Measurements from ENCODE around the gene YBX2.
A peak's percentile ranks its signal among the peaks of the same experiment; 100 is the strongest.

The YBX2 gene

DNA sequence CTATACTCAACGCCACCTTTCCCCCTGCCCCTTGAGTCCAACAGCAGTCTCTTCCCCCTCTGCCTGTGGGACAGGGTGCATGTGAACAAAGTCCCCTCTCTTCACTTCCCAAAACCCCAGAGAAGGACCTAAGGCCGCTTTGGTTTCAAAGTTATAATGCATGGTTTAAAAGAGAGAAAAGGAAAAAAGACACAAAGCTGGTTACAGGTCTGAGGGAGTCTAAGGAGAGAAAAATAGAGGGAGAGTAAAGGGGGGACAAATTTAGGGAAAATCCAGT is 51.0 kb downstream of the YBX2 start:
- no peak for DNase-seq (ENCODE audit: low spot score)
- TF ChIP-seq, protein P1, sequence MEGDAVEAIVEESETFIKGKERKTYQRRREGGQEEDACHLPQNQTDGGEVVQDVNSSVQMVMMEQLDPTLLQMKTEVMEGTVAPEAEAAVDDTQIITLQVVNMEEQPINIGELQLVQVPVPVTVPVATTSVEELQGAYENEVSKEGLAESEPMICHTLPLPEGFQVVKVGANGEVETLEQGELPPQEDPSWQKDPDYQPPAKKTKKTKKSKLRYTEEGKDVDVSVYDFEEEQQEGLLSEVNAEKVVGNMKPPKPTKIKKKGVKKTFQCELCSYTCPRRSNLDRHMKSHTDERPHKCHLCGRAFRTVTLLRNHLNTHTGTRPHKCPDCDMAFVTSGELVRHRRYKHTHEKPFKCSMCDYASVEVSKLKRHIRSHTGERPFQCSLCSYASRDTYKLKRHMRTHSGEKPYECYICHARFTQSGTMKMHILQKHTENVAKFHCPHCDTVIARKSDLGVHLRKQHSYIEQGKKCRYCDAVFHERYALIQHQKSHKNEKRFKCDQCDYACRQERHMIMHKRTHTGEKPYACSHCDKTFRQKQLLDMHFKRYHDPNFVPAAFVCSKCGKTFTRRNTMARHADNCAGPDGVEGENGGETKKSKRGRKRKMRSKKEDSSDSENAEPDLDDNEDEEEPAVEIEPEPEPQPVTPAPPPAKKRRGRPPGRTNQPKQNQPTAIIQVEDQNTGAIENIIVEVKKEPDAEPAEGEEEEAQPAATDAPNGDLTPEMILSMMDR (IDR thresholded peaks at IDR 0.05; ENCODE audit: extremely low read depth, insufficient read depth, missing control alignments): no peak
- in situ Hi-C loops (cut with MboI; ENCODE audit: low pct_unique_long_range_greater_than_20kb, low sequenced_read_pairs, unreplicated experiment): no loop called here

DNA sequence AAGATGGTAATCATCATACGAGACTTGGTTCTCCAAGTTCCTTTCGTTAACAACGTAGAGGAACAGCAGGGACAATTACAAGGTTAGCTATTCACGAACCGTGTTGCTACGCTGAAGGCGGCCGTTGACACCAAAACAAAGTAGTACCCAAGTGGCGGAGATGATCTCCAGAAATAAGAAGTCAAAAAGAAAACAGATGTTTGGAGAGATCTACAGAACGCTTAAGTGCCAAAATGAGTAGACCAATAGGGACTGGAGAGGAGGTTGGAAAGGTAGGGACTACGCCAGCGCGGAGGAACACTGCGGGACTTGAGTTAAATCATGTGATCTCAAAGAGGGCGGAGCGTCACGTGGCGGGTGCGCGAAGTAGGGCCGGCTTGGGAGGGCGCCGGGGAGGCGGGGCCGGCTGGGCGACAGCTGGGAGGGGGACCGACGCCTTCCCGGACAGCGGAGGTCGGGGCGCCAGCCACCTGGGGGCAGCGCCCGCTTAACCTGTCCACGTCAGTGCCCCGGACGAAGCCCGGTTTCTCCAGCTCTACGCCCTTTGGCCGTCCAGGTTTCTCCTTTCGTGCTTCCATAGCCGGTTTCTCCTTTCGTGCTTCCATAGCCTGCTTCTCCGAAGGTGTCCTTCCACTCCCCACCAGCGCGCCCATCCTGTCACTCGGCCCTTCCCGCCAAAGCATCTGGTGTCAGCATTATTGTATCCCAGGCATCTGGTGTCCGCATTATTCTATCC is 51.6 kb downstream of the YBX2 start:
- in situ Hi-C loops (cut with MboI; ENCODE audit: low pct_unique_long_range_greater_than_20kb, low sequenced_read_pairs, unreplicated experiment): no loop called here
- TF ChIP-seq, protein P1 (IDR thresholded peaks at IDR 0.05; ENCODE audit: extremely low read depth, insufficient read depth, missing control alignments): peak; percentile 19
- DNase-seq (ENCODE audit: low spot score): peak; percentile 91

DNA sequence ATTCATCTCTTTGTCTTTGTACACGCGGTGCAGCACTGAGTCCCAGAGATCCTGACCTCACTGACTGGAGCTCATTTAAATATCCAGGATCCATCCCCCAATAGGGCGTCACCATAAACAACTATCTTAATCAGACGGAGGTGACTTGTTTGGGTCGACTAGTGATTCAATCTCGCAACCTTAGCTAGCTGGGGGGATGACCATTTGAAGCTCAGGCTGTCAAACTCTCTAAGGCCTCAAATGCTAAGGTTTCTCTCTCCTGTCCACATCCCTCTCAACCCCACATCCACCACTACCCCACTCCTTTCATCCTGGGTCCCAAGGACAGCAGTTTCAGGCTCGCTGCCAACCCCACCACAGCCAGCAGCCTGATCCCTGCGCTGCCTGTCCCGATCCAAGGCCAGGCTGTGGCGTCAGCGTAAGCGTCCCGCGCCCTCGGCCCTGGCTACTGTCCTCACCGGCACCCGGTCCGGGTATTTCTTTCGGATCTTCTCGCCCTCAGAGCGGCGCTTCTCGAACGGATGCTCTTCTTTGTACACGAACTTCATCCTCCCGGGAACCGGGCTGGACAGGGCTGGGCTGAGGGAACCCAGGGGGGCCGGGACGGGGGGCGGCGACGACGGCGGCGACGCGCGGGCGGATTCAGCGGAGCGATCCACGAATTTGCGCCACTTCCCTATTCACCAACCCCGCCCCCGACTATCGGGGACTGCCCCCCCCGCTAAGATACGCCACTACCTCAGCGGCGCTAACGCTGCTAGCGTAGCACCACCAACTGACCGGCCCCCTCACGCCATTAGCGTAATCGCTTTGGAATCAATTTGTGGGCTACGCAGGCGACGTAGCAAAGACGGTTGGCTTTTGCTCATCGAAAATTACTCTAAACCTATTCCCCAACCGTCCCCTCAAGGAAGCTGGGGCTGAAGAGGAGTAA is 52.4 kb downstream of the YBX2 start, which contains the start of gene GABARAP:
Gene GABARAP (minus strand): TSS at position 667 of the 934 bp plus-strand sequence. CDS start 119 bp downstream, at position 548.
- DNase-seq (ENCODE audit: low spot score): peak; percentile 88
- TF ChIP-seq, protein P1 (IDR thresholded peaks at IDR 0.05; ENCODE audit: extremely low read depth, insufficient read depth, missing control alignments): no peak
- in situ Hi-C loops (cut with MboI; ENCODE audit: low pct_unique_long_range_greater_than_20kb, low sequenced_read_pairs, unreplicated experiment): no loop called here

DNA sequence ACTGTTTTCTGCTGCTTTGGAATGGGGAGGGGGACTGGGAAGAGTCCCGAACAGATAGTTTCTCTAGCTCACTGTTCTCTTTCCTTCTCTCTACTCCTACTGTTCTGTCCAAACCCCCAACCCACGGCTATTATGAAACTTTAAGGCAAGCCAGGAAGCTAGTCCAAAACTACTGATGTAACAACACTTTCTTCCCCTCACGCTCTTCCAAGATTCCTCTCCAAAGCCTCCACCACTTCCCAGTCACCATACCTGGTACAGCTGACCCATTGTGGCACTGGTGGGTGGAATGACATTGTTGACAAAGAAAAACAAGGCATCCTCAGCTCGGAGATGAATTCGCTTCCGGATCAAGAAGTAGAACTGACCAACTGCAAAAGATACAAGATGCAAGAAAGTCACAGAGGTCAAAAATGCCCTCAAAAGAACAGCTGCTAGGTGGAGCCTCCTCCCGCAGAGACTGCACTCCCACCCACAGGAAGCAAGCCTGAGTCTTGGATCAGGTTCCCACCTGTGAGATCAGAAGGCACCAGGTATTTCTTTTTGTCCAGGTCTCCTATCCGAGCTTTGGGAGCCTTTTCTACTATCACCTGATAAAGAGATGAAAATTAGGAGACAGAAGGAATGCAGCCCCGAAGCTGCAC is 53.2 kb downstream of the YBX2 start:
- no peak for DNase-seq (ENCODE audit: low spot score)
- in situ Hi-C loops (cut with MboI; ENCODE audit: low pct_unique_long_range_greater_than_20kb, low sequenced_read_pairs, unreplicated experiment): no loop called here

DNA sequence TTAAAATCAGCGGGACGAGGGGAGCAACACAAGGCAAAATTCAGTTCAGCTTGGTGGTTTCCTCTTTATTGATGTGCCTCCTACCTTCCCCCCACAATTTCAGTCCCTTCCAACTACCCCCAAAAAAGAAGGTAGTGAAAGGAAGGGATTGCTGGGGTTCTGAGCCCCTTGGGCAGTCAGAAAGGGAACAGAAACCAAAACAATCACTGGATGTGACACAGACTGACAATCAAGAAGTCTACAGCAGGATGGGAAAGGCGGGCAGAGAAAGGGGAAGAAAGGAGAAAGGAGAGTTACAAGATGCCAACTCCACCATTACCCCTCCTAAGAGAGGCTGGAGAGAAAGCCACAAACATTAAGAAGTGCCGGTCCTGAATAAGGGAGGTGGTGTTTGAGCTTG is 54.1 kb downstream of the YBX2 start:
- DNase-seq (ENCODE audit: low spot score): no peak
- TF ChIP-seq, protein P1 (IDR thresholded peaks at IDR 0.05; ENCODE audit: extremely low read depth, insufficient read depth, missing control alignments): no peak
- in situ Hi-C loops (cut with MboI; ENCODE audit: low pct_unique_long_range_greater_than_20kb, low sequenced_read_pairs, unreplicated experiment): no loop called here

More for the DNA sequence above, 53.2 kb downstream of the YBX2 start:
- TF ChIP-seq, protein P1 (IDR thresholded peaks at IDR 0.05; ENCODE audit: extremely low read depth, insufficient read depth, missing control alignments): no peak
